DOHH2 (cell line): ENCODE measurements around the gene ITGA11.

Experiments
- H3F3A ChIP-seq: fragments of 200-600 bp; sonication (generic), shearing (Covaris generic); 2 replicates; pipeline ENCODE4 v1.6.0; 2016; ENCODE audit warnings: antibody characterized with exemption, mild to moderate bottlenecking; ENCODE audit not compliant: control insufficient read depth, insufficient read depth
- H3K27ac ChIP-seq: fragments of 200-600 bp; sonication (generic); 2 replicates; pipeline ENCODE4 v1.5.1; 2014; ENCODE audit warnings: low read depth, mild to moderate bottlenecking, low read length, moderate library complexity
- H3K27me3 ChIP-seq: fragments of 200-600 bp; sonication (generic); 2 replicates; pipeline ENCODE4 v1.6.1; 2014; ENCODE audit warnings: mild to moderate bottlenecking, low read length, mixed read lengths; ENCODE audit not compliant: control insufficient read depth
- H3K36me3 ChIP-seq: fragments of 200-600 bp; sonication (generic); 2 replicates; pipeline ENCODE4 v1.6.1; 2014; ENCODE audit warnings: mild to moderate bottlenecking, low read length, moderate library complexity, mixed read lengths; ENCODE audit not compliant: control insufficient read depth
- H3K4me1 ChIP-seq: fragments of 200-600 bp; sonication (generic); 2 replicates; pipeline ENCODE4 v1.6.1; 2014; ENCODE audit warnings: mild to moderate bottlenecking, low read length, mixed read lengths; ENCODE audit not compliant: control insufficient read depth
- H3K4me2 ChIP-seq: fragments of 200-600 bp; sonication (generic); 2 replicates; pipeline ENCODE4 v1.6.0; 2014; ENCODE audit warnings: mild to moderate bottlenecking, low read length, moderate library complexity
- H3K4me3 ChIP-seq: fragments of 200-600 bp; sonication (generic); 2 replicates; pipeline ENCODE4 v1.5.1; 2014; ENCODE audit warnings: mild to moderate bottlenecking, low read length, mixed read lengths
- H3K79me2 ChIP-seq: fragments of 200-600 bp; sonication (generic); 2 replicates; pipeline ENCODE4 v1.6.1; 2014; ENCODE audit warnings: mild to moderate bottlenecking, low read length, mixed read lengths; ENCODE audit not compliant: control insufficient read depth
- H3K9me2 ChIP-seq: fragments of 200-600 bp; sonication (generic); replicated peaks from 2 replicates; pipeline ENCODE4 v1.6.1; 2014; ENCODE audit warnings: mild to moderate bottlenecking, low read length, mixed read lengths; ENCODE audit not compliant: control insufficient read depth
- H3K9me3 ChIP-seq: fragments of 200-600 bp; sonication (generic); 2 replicates; pipeline ENCODE4 v1.6.1; 2014; ENCODE audit warnings: antibody characterized with exemption, low read length, mixed read lengths; ENCODE audit not compliant: control insufficient read depth, insufficient read depth
- H4K20me1 ChIP-seq: fragments of 200-600 bp; sonication (generic); 2 replicates; pipeline ENCODE4 v1.6.0; 2014; ENCODE audit warnings: low read depth, mild to moderate bottlenecking, antibody characterized with exemption, low read length, moderate library complexity; ENCODE audit not compliant: control insufficient read depth, insufficient read depth
- EZH2phosphoT487 ChIP-seq: fragments of 200-600 bp; sonication (generic); IDR thresholded peaks from 2 replicates; pipeline ENCODE4 v1.6.1; 2017; ENCODE audit warnings: borderline replicate concordance, mild to moderate bottlenecking, antibody characterized with exemption, low read length, moderate library complexity, mixed read lengths
- TF ChIP-seq, protein P1 (sequence below): fragments of 200-600 bp; sonication (generic); IDR thresholded peaks from one replicate; pipeline ENCODE4 v1.5.1; 2014; ENCODE audit warnings: antibody characterized with exemption, mild to moderate bottlenecking, low read depth, low read length; ENCODE audit not compliant: poor library complexity, severe bottlenecking

Gene ITGA11

DNA sequence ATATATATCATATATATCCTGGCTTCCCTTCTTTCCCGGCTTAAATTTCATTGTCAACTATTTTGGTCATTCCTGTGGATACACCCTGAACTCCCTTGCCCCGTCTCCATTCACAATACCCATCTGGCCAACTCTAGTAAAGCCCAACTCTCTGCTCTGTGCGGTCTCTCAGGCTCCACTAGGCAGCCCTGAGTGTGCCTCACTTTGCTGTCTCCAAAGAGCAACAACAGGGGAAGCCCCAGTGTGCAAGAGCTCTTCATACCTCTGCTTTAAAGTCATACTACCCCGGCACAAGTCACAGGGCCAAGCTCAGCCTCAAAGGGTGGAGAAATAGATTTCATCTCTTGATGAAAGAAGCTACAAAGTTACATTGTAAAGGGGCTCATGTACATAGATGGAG lies 173.3 kb downstream of the ITGA11 start:
- H4K20me1 ChIP-seq = no peaks in the 10 kb centered on the region
- no peak overlapping the region for H3K4me3 ChIP-seq
- H3K9me2 ChIP-seq = no peaks in the 10 kb centered on the region
- peaks cover 4% of the 10 kb centered on the region; the same call in 1 of the 2 replicates for H3F3A ChIP-seq
- TF ChIP-seq EZH2phosphoT487 = no peak
- TF ChIP-seq, protein P1, sequence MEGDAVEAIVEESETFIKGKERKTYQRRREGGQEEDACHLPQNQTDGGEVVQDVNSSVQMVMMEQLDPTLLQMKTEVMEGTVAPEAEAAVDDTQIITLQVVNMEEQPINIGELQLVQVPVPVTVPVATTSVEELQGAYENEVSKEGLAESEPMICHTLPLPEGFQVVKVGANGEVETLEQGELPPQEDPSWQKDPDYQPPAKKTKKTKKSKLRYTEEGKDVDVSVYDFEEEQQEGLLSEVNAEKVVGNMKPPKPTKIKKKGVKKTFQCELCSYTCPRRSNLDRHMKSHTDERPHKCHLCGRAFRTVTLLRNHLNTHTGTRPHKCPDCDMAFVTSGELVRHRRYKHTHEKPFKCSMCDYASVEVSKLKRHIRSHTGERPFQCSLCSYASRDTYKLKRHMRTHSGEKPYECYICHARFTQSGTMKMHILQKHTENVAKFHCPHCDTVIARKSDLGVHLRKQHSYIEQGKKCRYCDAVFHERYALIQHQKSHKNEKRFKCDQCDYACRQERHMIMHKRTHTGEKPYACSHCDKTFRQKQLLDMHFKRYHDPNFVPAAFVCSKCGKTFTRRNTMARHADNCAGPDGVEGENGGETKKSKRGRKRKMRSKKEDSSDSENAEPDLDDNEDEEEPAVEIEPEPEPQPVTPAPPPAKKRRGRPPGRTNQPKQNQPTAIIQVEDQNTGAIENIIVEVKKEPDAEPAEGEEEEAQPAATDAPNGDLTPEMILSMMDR = no peak
- H3K9me3 ChIP-seq = no peaks in the 10 kb centered on the region
- H3K36me3 ChIP-seq = no peaks in the 10 kb centered on the region
- no peak overlapping the region for H3K4me2 ChIP-seq
- H3K27me3 ChIP-seq = peaks cover 28% of the 10 kb centered on the region
- no peaks in the 10 kb centered on the region for H3K79me2 ChIP-seq
- H3K27ac ChIP-seq = no peak overlapping the region
- H3K4me1 ChIP-seq = peaks cover 10% of the 10 kb centered on the region; the same call in 1 of the 2 replicates

DNA sequence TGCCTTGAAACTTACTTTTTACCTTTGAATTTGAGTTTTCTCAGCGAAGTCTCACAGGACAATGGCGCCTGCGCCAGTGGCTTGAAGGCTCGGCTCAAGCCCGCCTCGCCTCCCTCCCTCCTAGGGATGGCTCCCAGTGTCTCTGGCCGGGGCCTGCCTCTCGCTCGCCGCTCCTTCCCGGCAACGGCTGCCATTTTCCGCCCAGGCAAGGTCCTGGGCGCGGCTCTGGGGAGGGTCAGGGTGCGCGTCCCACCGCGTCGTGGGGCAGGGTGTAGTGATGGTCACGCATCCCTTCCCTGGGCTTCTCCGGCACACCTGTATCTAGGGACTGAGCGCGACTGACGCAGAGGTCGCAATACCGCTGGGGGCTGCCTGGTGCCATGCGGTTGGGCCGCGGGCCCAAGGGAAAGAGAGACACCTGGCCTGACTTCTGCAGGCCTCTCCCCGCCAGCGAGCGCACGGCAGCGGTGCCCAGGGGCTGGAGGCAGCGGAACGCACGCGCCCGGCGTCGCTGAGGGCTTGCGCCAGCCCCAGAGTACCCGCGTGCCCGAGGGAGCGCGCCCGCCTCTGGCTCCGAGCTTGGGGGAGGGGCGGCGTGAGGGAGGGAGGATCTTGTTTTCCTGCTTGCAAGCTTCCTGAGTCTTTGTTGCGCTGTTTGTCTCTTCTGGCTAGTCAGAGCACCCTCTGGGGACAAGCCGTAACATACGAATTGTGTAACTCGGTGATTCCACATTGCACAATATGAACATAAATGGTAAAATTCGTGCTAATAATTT lies 175.1 kb downstream of the ITGA11 start:
- Histone ChIP-seq H3K27ac (no peak overlapping the region), H3K36me3 (no peaks in the 10 kb centered on the region), H3K27me3 (peaks cover 22% of the 10 kb centered on the region), H3K9me3 (no peaks in the 10 kb centered on the region), H3K4me1 (peaks cover 10% of the 10 kb centered on the region; the same call in 1 of the 2 replicates), H3K79me2 (no peaks in the 10 kb centered on the region), H3K4me3 (peak overlapping the region; percentile 54), H3F3A (peaks cover 4% of the 10 kb centered on the region; the same call in 1 of the 2 replicates), H3K9me2 (no peaks in the 10 kb centered on the region), H3K4me2 (peak overlapping the region; percentile 61), H4K20me1 (no peaks in the 10 kb centered on the region)
- TF ChIP-seq, protein P1 = no peak
- no peak for TF ChIP-seq EZH2phosphoT487

DNA sequence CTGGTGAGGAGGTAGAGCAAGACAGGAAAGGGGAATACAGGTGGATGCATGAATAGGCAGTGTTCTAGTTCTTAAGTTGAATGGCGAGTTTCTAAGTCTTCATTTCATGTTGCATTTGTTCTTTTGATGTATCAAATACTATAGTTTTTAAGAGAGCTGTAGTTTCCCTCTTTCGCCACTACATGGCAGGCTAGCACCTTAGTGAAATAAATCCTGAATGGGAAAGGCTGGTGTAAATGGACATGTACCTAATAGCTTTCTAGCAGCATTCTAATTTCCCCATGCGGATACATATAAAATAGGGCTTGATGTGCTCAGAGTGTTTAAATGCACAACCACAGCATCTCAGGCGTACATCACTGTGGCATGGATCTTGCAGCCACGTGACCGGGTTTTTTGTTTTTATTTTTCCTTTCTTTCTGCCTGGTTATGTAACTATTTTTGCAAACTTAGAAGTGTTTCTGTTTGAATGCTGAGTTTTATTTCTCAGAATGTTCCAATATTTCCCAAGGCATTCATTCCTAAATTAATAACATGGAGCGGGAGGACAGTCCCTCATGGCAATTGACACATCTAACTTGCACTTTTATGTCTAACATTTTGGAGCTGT lies 178.9 kb downstream of the ITGA11 start:
- H3K9me2 ChIP-seq = no peaks in the 10 kb centered on the region
- H3K4me3 ChIP-seq = no peak overlapping the region
- no peaks in the 10 kb centered on the region for H3K36me3 ChIP-seq
- no peaks in the 10 kb centered on the region for H3K9me3 ChIP-seq
- H3K4me1 ChIP-seq = peaks cover 13% of the 10 kb centered on the region
- no peaks in the 10 kb centered on the region for H3K79me2 ChIP-seq
- no peaks in the 10 kb centered on the region for H3F3A ChIP-seq
- TF ChIP-seq EZH2phosphoT487 = no peak
- TF ChIP-seq, protein P1 = peak; percentile 84
- H3K4me2 ChIP-seq = no peak overlapping the region
- no peaks in the 10 kb centered on the region for H4K20me1 ChIP-seq
- no peak overlapping the region for H3K27ac ChIP-seq
- H3K27me3 ChIP-seq = peaks cover 21% of the 10 kb centered on the region
